GM12878 (cell line): ENCODE results near the gene CNTNAP2. TPM values are rescaled to one million over a fixed set of nuclear protein-coding genes. Genes with fewer than 3 reads are reported as not detected.

ENCODE experiments used
- ATAC-seq: fragments of 200-7000 bp; cut with Tn5 transposase; 3 replicates; pipeline ENCODE4 v1.9.1; 2020; ENCODE audit warnings: mild to moderate bottlenecking, moderate library complexity
- BruUV-seq: library from RNA; stranded (reverse); fragments of 400-500 nt; replicated peaks from 2 replicates; lab custom pipeline; 2021; lab: Mats Ljungman, UMichigan
- CTCF ChIA-PET: fragments of 300-600 bp; sonication (Branson Sonifier 250); formaldehyde crosslinking; extraction: SDS; loops from one replicate; lab custom pipeline; 2021; ENCODE audit warnings: inconsistent platforms; lab: Yijun Ruan, JAX
- POLR2A ChIA-PET: fragments of 350-600 bp; formaldehyde crosslinking; extraction: SDS; loops from one replicate; lab custom pipeline; 2021; ENCODE audit warnings: inconsistent platforms; lab: Charles Lee
- RAD21 ChIA-PET: fragments of 300-600 bp; sonication (Branson Sonifier 250); formaldehyde crosslinking; loops from one replicate; lab custom pipeline; 2023; ENCODE audit warnings: antibody characterized with exemption; ENCODE audit not compliant: unreplicated experiment; lab: Charles Lee
- SMC1A ChIA-PET: fragments of 300-600 bp; sonication (Branson Sonifier 250); formaldehyde crosslinking; loops from one replicate; lab custom pipeline; 2023; ENCODE audit not compliant: unreplicated experiment, uncharacterized antibody; lab: Charles Lee
- DNase-seq: peaks from one replicate; pipeline ENCODE4 v3.0.0-alpha.2; 2011; ENCODE audit warnings: low read depth, low spot score
- FAIRE-seq: peaks from 3 replicates; lab custom pipeline; 2011; peaks lifted over from hg19 to GRCh38; lab: Jason Lieb, UNC
- H2AFZ ChIP-seq: 2 replicates; pipeline ENCODE4 v1.6.0; 2011; ENCODE audit warnings: low read depth, low read length, control low read depth; ENCODE audit not compliant: control insufficient read depth
- H3K27ac ChIP-seq: 2 replicates; pipeline ENCODE4 v1.5.1; 2011; ENCODE audit warnings: control low read depth; ENCODE audit not compliant: control insufficient read depth, insufficient read depth
- H3K27me3 ChIP-seq, 2 experiments: replicated peaks in 1 of 2; 2 replicates each; pipeline versions ENCODE4 v1.6.0 to v1.6.1; 2011; ENCODE audit warnings: low read length in 1 of 2; ENCODE audit not compliant: control insufficient read depth in 2 of 2, insufficient read depth in 2 of 2
- H3K36me3 ChIP-seq, 2 experiments: 2 replicates each; pipeline ENCODE4 v1.5.1; 2011; ENCODE audit warnings: low read length in 1 of 2; ENCODE audit not compliant: control insufficient read depth in 2 of 2, insufficient read depth in 2 of 2
- H3K4me1 ChIP-seq: 2 replicates; pipeline ENCODE4 v1.6.1; 2011; ENCODE audit warnings: mild to moderate bottlenecking, low read length, moderate library complexity, mixed read lengths; ENCODE audit not compliant: control insufficient read depth, insufficient read depth
- H3K4me2 ChIP-seq: 2 replicates; pipeline ENCODE4 v1.6.0; 2011; ENCODE audit warnings: control low read depth; ENCODE audit not compliant: control insufficient read depth, insufficient read depth
- H3K4me3 ChIP-seq: fragments of 200-600 bp; sonication (generic); 2 replicates; pipeline ENCODE4 v1.5.1; 2016
- H3K79me2 ChIP-seq: 2 replicates; pipeline ENCODE4 v1.6.0; 2011; ENCODE audit warnings: low read length; ENCODE audit not compliant: control insufficient read depth, insufficient read depth
- H3K9ac ChIP-seq: 2 replicates; pipeline ENCODE4 v1.8.0; 2011; ENCODE audit warnings: low read length, control low read depth, mixed read lengths; ENCODE audit not compliant: control insufficient read depth, insufficient read depth
- H3K9me3 ChIP-seq: replicated peaks from 3 replicates; pipeline ENCODE4 v1.5.1; 2011; ENCODE audit warnings: mild to moderate bottlenecking, low read length; ENCODE audit not compliant: control insufficient read depth, insufficient read depth
- H4K20me1 ChIP-seq: 2 replicates; pipeline ENCODE4 v1.6.0; 2011; ENCODE audit not compliant: control insufficient read depth, insufficient read depth
- BCL3 ChIP-seq: IDR thresholded peaks from 2 replicates; pipeline ENCODE4 v1.6.1; 2011; ENCODE audit warnings: borderline replicate concordance, low read depth, mild to moderate bottlenecking, moderate library complexity, low read length; ENCODE audit not compliant: insufficient read depth, poor library complexity, severe bottlenecking
- CHD1 ChIP-seq: IDR thresholded peaks from 2 replicates; pipeline ENCODE4 v1.6.1; 2012; ENCODE audit warnings: low read depth, low read length, improper control_type of control experiment
- GATAD2B ChIP-seq: fragments of 450-650 bp; conservative IDR thresholded peaks from 2 replicates; pipeline ENCODE4 v1.6.1; 2017; ENCODE audit warnings: low read depth, mild to moderate bottlenecking, moderate library complexity
- NFXL1 ChIP-seq: fragments of 450-650 bp; IDR thresholded peaks from 2 replicates; pipeline ENCODE4 v1.6.1; 2017; ENCODE audit warnings: antibody characterized with exemption, mild to moderate bottlenecking, borderline replicate concordance
- SREBF2 ChIP-seq: IDR thresholded peaks from 2 replicates; pipeline ENCODE4 v1.6.1; 2012; ENCODE audit warnings: mild to moderate bottlenecking, low read length
- TARDBP ChIP-seq: IDR thresholded peaks from 2 replicates; pipeline ENCODE4 v1.6.1; 2016; ENCODE audit warnings: borderline replicate concordance
- YBX1 ChIP-seq: fragments of 450-650 bp; IDR thresholded peaks from 2 replicates; pipeline ENCODE4 v1.6.1; 2016; ENCODE audit warnings: antibody characterized with exemption
- ZNF274 ChIP-seq: IDR thresholded peaks from one replicate; pipeline ENCODE4 v1.8.0; 2011; ENCODE audit not compliant: insufficient read length, insufficient read depth
- ZNF384 ChIP-seq: IDR thresholded peaks from 2 replicates; pipeline ENCODE4 v1.6.1; 2012; ENCODE audit warnings: low read depth, mild to moderate bottlenecking, low read length, improper control_type of control experiment, borderline replicate concordance
- WGBS: methylation state at CpG from one replicate; pipeline ENCODE4 v1.1.6; 2016; ENCODE audit warnings: low lambda C conversion rate; ENCODE audit not compliant: insufficient replicate concordance, insufficient coverage; ENCODE audit errors: missing lambda C conversion rate; 5-methylcytosine and 5-hydroxymethylcytosine counted together
- in situ Hi-C: fragments of 300-500 bp; cut with MboI; formaldehyde crosslinking; loops from 9 replicates; pipeline ENCODE4 v1.14.3; 2018; ENCODE audit warnings: mixed read lengths
- intact Hi-C: fragments of 100-400 bp; cut with micrococcal nuclease; formaldehyde crosslinking; loops from one replicate; pipeline ENCODE4 v1.14.2; 2022; ENCODE audit not compliant: unreplicated experiment
- polyA plus RNA-seq, 11 experiments: library from polyadenylated mRNA; depleted of rRNA in 4 of 11; unstranded in 6 of 11; stranded (reverse) in 5 of 11; fragments of >200 nt; fragmentation: Nextera tagmentation in 4 of 11; fragmentation: Illumina TruSeq in 1 of 11; extraction: Ambion mirVana in 4 of 11; extraction: Trizol in 1 of 11; gene quantifications; 1 replicate in 1 of 11; 2 replicates in 10 of 11; pipeline versions ENCODE4 v1.2.1 to v1.2.3, GENCODE V29; 2011 to 2016; ENCODE audit warnings: inconsistent platforms in 2 of 11, missing spikeins in 2 of 11, low read depth in 1 of 11
- total RNA-seq, 4 experiments: library from RNA; depleted of rRNA in 3 of 4; stranded (reverse); fragments of >200 nt in 3 of 4; fragmentation: Illumina TruSeq in 1 of 4; extraction: Trizol in 1 of 4; gene quantifications; 2 replicates each; pipeline versions ENCODE4 v1.2.1 to v1.2.3, GENCODE V29; 2013 to 2021

CNTNAP2 gene
- total and polyA plus RNA-seq, 10 of the 15 experiments (the other 5 are each of a cell fraction or from before 2014, with no cell fraction given) = 0.03 to 0.08 (median 0.03) TPM; not detected in 7

GRCh38 chr7:146875981-146876380 lies 759.4 kb downstream of the CNTNAP2 start:
- 4% methylated on average over 2 of the region's 2 CpGs for WGBS
- SMC1A ChIA-PET = interaction anchor here (0.6 kb wide), 1 partner anchor 134 kb away, joined by 3 read pairs; no protein-coding TSS in a partner anchor
- no peak for TF ChIP-seq ZNF274
- TF ChIP-seq YBX1 = no peak
- TF ChIP-seq NFXL1 = no peak
- no peak for TF ChIP-seq CHD1
- TF ChIP-seq, all 136 proteins: peak for 0
- H3K9ac ChIP-seq = no peak overlapping the region
- no peaks in the 10 kb centered on the region for H3K36me3 ChIP-seq
- H3K27ac ChIP-seq = no peak overlapping the region
- no peak for DNase-seq
- no peak overlapping the region for H3K4me3 ChIP-seq
- FAIRE-seq = no peak
- no peak for ATAC-seq
- no peaks in the 10 kb centered on the region for H3K9me3 ChIP-seq
- no peaks in the 10 kb centered on the region for H4K20me1 ChIP-seq
- no peak overlapping the region for H3K4me2 ChIP-seq
- no peaks in the 10 kb centered on the region for H3K27me3 ChIP-seq
- no peaks in the 10 kb centered on the region for H3K4me1 ChIP-seq
- BruUV-seq = no TSS peak
- intact Hi-C loops = no loop called here
- H2AFZ ChIP-seq = no peak overlapping the region
- POLR2A ChIA-PET = interaction anchor here (0.6 kb wide), 1 partner anchor 474 kb away, joined by 3 read pairs; no protein-coding TSS in a partner anchor
- no peaks in the 10 kb centered on the region for H3K79me2 ChIP-seq
- RAD21 ChIA-PET = no interaction called here
- CTCF ChIA-PET = no interaction called here
- in situ Hi-C loops = no loop called here

GRCh38 chr7:146876411-146876810 lies 759.8 kb downstream of the CNTNAP2 start:
- Histone ChIP-seq H3K27me3 (no peaks in the 10 kb centered on the region), H3K4me1 (no peaks in the 10 kb centered on the region), H2AFZ (no peak overlapping the region), H4K20me1 (no peaks in the 10 kb centered on the region), H3K4me3 (no peak overlapping the region), H3K36me3 (no peaks in the 10 kb centered on the region), H3K9ac (no peak overlapping the region), H3K79me2 (no peaks in the 10 kb centered on the region), H3K27ac (no peak overlapping the region), H3K9me3 (no peaks in the 10 kb centered on the region), H3K4me2 (no peak overlapping the region)
- POLR2A ChIA-PET = interaction anchor here (0.6 kb wide), 1 partner anchor 475 kb away, joined by 3 read pairs; no protein-coding TSS in a partner anchor
- DNase-seq (no peak), ATAC-seq (no peak), FAIRE-seq (no peak)
- no peak for TF ChIP-seq GATAD2B
- TF ChIP-seq BCL3 = no peak
- no peak for TF ChIP-seq SREBF2
- no peak for TF ChIP-seq ZNF384
- TF ChIP-seq TARDBP = no peak
- RAD21 ChIA-PET = no interaction called here
- intact Hi-C loops = no loop called here
- in situ Hi-C loops = no loop called here
- SMC1A ChIA-PET = no interaction called here
- WGBS = 0% methylated on average over 3 of the region's 3 CpGs
- no TSS peak for BruUV-seq
- CTCF ChIA-PET = no interaction called here
